ENCODE measurements around the gene CADPS2.

The CADPS2 gene

GRCh38 chr7:122379491-122379890 is 506.8 kb downstream of the CADPS2 start:
- no peak overlapping the region for H3K4me3 ChIP-seq (ENCODE audit: low read length)
- DNase-seq (ENCODE audit: low read depth, low spot score), result no peak

DNA sequence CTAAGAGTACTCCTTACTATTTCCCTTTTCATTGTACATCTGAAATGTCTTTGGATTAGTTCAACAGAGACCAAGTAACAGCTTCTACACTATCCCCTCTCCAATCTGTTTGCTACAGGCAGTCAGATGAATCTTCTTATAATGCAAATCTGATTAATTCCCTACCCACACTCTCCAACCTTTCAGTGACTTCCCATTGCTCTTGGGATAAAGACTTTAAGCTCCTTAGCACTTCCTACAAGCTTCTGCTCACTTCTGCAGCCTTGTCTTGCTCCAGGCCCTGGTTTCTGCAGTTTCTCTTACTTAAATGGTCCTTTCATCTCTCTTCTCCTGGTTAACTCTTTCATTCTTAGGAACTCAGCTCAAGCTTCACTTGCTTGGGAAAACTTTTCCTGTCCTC is 516.5 kb downstream of the CADPS2 start:
- no peak overlapping the region for H3K4me3 ChIP-seq (ENCODE audit: low read length)
- DNase-seq (ENCODE audit: low read depth, low spot score), result no peak

GRCh38 chr7:122364761-122365280 is 521.4 kb downstream of the CADPS2 start:
- no peak for DNase-seq (ENCODE audit: low read depth, low spot score)
- no peak overlapping the region for H3K4me3 ChIP-seq (ENCODE audit: low read length)

DNA sequence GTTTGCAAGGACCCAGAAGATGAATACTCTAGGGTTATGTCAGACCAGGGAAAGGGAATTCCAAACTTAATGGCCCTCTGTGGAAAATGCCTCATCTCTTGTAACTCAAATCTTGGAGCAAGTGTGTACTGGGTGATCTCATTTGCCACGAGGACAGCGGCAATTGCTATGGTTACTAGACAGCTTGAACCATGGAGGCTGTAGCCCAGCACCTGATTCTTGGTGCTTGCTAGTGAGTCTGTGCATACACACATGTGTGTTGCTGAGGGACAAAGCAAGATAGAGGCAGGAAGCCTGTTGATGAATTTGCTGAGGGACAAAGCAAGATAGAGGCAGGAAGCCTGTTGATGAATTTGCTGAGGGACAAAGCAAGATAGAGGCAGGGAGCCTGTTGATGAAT is 523.1 kb downstream of the CADPS2 start:
- no peak for DNase-seq (ENCODE audit: low read depth, low spot score)

GRCh38 chr7:122362473-122362872 is 523.8 kb downstream of the CADPS2 start:
- no peak for DNase-seq (ENCODE audit: low read depth, low spot score)
- H3K4me3 ChIP-seq (ENCODE audit: low read length), result no peak overlapping the region

More for the DNA sequence above, 523.1 kb downstream of the CADPS2 start:
- no peak overlapping the region for H3K4me3 ChIP-seq (ENCODE audit: low read length)

GRCh38 chr7:122354656-122355055 is 531.6 kb downstream of the CADPS2 start:
- no peak for DNase-seq (ENCODE audit: low read depth, low spot score)
- no peak overlapping the region for H3K4me3 ChIP-seq (ENCODE audit: low read length)

DNA sequence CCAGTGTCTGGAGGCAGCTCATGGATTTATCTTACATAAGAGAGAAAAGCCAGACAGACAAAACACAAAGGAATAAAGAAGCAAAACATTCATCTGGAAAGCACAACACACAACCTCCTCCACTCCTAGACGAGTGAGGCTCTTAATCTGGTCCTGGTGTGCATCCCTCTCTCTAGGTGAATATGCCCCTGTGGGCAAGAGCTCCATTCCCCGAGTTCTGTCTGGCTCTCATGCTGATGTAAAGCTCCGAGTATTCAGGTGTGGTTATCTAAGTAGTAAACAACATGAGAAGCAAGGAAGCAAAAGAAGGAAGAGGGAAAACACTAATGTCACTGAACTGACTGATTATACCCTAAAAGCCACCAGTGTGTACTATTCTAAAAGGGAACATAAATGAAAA is 533.8 kb downstream of the CADPS2 start:
- H3K4me3 ChIP-seq (ENCODE audit: low read length), result no peak overlapping the region
- DNase-seq (ENCODE audit: low read depth, low spot score), result no peak

DNA sequence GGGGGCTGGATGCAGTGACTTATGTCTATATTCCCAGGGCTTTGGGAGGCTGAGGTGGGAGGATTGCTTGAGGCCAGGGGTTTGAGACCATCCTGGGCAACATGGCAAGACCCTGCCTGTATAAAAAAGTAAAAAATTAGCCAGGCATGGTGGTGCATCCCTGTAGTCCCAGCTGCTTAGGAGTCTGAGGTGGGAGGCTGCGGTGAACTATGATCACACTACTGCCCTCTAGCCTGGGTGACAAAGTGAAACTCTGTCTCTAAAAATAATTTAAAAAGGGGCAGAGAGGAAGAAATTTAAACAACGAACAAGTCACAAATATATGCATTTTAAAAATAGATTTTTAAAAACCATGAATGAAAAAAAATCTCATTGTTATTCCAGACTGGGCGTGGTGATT is 535.6 kb downstream of the CADPS2 start:
- no peak overlapping the region for H3K4me3 ChIP-seq (ENCODE audit: low read length)
- DNase-seq (ENCODE audit: low read depth, low spot score), result no peak

GRCh38 chr7:122344303-122344620 is 542.0 kb downstream of the CADPS2 start:
- no peak overlapping the region for H3K4me3 ChIP-seq (ENCODE audit: low read length)
- no peak for DNase-seq (ENCODE audit: low read depth, low spot score)

DNA sequence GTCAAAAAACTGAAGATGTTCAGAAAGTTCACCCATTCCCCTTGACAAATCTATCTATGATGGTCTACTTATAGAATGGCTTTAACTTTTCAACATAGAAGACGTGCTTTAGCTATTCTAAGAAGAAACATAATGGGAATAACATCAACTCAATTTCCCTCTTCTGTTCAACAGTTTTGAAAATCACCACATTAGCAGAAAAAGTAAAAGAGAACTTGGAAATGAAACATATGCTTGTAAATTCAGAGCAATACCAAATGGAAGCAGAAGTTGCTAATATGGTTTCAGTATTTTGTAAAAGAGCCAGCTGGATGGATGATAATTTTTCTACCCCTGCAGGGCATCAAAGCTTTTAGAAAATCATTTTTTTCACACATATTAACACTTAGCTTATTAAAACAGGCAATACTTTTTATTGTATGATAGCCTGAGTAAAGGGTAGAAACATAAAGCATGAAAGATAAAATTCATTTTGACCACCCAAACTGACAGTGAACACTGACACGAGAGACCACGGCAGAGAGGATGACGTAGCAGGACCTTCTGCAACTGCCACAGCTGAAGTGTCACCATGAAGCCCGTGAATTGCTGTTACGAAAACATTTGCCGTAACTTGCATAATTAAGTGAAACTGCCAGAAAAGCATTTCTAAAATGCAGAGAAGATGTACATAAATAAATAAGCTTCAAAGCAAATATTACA is 542.5 kb downstream of the CADPS2 start:
- DNase-seq (ENCODE audit: low read depth, low spot score), result no peak
- no peak overlapping the region for H3K4me3 ChIP-seq (ENCODE audit: low read length)

GRCh38 chr7:122340427-122340826 is 545.8 kb downstream of the CADPS2 start:
- no peak overlapping the region for H3K4me3 ChIP-seq (ENCODE audit: low read length)
- DNase-seq (ENCODE audit: low read depth, low spot score), result no peak

GRCh38 chr7:122339145-122339904 is 546.9 kb downstream of the CADPS2 start:
- no peak for DNase-seq (ENCODE audit: low read depth, low spot score)
- no peak overlapping the region for H3K4me3 ChIP-seq (ENCODE audit: low read length)

- H3K4me3 ChIP-seq (ENCODE audit: low read length), result no peak overlapping the region
- no peak for DNase-seq (ENCODE audit: low read depth, low spot score)
Measured at GRCh38 chr7:122337011-122337410, 549.2 kb downstream of the CADPS2 start.

GRCh38 chr7:122329145-122329802 is 557.0 kb downstream of the CADPS2 start:
- no peak for DNase-seq (ENCODE audit: low read depth, low spot score)
- no peak overlapping the region for H3K4me3 ChIP-seq (ENCODE audit: low read length)

DNA sequence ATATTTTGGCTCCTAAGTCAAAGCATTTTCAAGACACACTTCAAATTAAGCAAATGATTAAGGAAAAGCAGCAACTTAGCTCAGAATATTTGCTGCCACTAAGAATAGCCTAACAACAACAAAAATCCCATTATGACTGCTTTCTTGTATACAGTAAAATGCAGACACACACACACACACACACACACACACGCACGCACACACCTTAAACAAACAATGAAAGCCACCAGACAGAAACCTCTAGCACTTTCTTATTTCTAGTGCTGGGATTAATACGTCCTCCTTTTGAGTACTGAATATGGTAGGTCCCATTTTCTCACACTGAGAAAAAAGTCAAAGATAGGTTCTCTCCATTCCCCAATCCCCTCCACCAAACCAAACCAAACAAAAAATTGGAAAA is 558.3 kb downstream of the CADPS2 start:
- H3K4me3 ChIP-seq (ENCODE audit: low read length), result no peak overlapping the region
- no peak for DNase-seq (ENCODE audit: low read depth, low spot score)

DNA sequence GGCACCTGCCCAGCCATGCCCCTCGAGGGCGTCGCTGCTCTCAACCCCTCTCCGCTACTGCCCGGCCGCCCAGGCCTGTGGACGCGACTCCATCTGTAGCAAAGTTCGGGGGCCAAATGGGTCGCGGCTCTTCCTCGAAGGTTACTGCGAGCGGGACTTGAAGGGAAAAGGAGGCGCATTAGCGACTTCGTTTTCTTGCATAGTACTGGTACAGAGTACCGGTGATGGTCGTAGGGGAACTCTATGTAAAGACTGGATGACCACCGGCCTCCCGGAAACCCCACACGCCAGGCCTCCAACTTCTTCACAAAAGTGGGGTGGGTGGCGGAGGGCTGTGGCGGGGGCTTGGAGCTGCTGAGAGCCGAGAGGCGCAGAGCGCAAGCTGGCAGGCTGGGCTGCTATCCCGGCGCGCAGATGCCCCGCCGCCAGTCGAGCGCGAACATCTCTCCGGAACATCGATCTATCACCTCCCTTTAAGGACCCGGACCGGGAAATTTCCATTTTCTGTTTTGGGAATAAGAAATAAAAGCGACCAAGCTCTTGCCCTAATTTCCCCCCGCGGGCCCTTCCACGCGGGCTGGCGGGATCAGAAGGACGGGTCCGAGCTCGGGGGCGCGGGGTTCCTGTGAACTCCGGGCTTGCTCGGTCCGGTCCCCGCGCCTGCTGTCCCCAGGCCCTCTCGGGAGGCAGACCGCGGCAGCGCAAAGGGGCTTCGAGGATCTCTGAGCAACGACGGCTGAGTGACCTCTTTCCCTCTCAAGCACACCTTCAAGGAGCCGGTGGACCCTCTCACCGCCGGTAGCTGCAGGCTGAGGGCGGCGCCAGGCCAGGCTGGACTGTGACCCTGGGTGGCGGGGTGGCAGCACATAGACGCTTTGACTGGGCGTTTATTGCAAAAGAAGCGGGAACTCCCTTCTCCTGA is 569.5 kb downstream of the CADPS2 start:
- H3K4me3 ChIP-seq (ENCODE audit: low read length), result no peak overlapping the region
- no peak for DNase-seq (ENCODE audit: low read depth, low spot score)

DNA sequence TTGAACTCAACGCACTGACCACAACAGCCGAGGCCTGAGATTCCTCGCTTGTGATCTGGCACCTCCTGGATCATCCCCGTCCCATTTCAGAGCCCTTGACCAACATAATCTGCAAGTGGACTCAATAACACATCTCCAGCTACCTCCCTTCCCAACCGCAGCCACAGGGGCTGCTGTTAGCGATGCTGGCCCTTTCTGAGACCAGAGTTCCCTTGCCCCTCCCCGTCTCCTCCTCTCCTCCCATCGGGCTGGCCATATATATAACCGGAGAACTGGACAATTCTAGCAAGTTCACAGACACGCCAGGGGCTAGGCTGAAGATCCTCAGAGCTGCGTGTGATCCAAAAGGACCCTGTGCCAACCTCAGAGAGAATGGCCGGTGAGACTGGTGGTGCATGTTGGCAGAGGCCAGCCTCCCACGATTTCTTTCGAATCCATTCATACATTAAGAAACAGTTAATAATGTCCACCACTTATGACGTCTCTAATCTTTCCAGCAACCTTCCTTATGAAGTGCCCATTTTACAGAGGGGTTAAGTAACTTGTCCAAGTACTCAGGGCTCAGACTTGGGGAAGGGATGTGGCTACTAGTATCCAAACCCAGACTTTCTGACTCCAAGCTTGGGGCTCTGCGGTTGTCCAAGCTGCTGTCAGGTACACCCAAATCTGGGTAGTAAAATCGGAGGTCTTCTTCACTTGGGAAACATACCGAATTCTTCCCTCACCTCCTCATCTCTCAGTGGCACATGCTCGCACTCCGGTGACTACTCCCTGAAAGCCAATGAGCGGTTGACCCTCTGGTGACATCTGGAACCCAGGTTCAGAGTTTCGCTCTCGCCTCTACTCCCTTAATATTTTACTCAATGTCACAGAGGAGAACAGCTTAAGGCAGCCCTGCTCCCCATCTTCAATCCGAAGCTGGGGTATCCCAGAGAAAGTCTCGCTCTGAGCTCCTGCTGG is 570.5 kb downstream of the CADPS2 start:
- H3K4me3 ChIP-seq (ENCODE audit: low read length), result no peak overlapping the region
- no peak for DNase-seq (ENCODE audit: low read depth, low spot score)

GRCh38 chr7:122314284-122314683 is 572.0 kb downstream of the CADPS2 start:
- no peak overlapping the region for H3K4me3 ChIP-seq (ENCODE audit: low read length)
- no peak for DNase-seq (ENCODE audit: low read depth, low spot score)

Measured in Jurkat, Clone E6-1 (cell line).